Natural killer cell treated with Interleukin-12 subunit alpha and Interleukin-12 subunit beta and Interleukin-15 and Interleukin-18, amount 100 ng/mL, for 72 hours (primary cell): ENCODE results near the gene PKP1. TPM values are rescaled to one million over a fixed set of nuclear protein-coding genes. Genes with fewer than 3 reads are reported as not detected.

ENCODE experiments used
- ATAC-seq, 2 donors: fragments of 150-1000 bp; cut with Tn5 transposase in 1 of 2; sonication (Bioruptor Pico), chemical (Tn5 transposase) in 1 of 2; 2 replicates each; pipeline ENCODE4 v1.10.0; 2021
- DNase-seq: peaks from one replicate; pipeline ENCODE4 v3.0.0; 2022; ENCODE audit warnings: low spot score
- H3K27ac Mint-ChIP-seq, 2 donors: 1 replicate in 1 of 2; 2 replicates in 1 of 2; pipeline ENCODE4 v1.8.0; 2022; ENCODE audit warnings: mixed read lengths in 2 of 2, mild to moderate bottlenecking in 1 of 2, moderate library complexity in 1 of 2
- H3K27me3 Mint-ChIP-seq, 2 donors: 1 replicate in 1 of 2; 2 replicates in 1 of 2; pipeline ENCODE4 v1.8.0; 2022; ENCODE audit warnings: mixed read lengths in 2 of 2
- H3K36me3 Mint-ChIP-seq: one replicate; pipeline ENCODE4 v1.8.0; 2022; ENCODE audit warnings: mixed read lengths
- H3K4me1 Mint-ChIP-seq, 2 donors: 1 replicate in 1 of 2; 2 replicates in 1 of 2; pipeline ENCODE4 v1.8.0; 2022; ENCODE audit warnings: low read depth in 2 of 2, mixed read lengths in 2 of 2, mild to moderate bottlenecking in 1 of 2
- H3K4me3 Mint-ChIP-seq: one replicate; pipeline ENCODE4 v1.8.0; 2022; ENCODE audit warnings: mixed read lengths
- H3K9me3 Mint-ChIP-seq: 2 replicates; pipeline ENCODE4 v1.8.0; 2022; ENCODE audit warnings: mixed read lengths
- total RNA-seq, 2 donors: library from RNA; stranded (reverse); gene quantifications; one replicate each; pipeline ENCODE4 v1.2.3, GENCODE V29; 2022

Gene PKP1
- total RNA-seq, 2 donors from 2014 or later, result not detected

- ATAC-seq (no peak), DNase-seq (no peak)
- Mint-ChIP-seq H3K4me1 (no peaks in the 10 kb centered on the region), H3K27me3 (peaks cover 15 to 25% of the 10 kb centered on the region in 2 donors), H3K36me3 (no peaks in the 10 kb centered on the region), H3K4me3 (no peak overlapping the region), H3K9me3 (no peaks in the 10 kb centered on the region), H3K27ac (no peak overlapping the region)
Observed at GRCh38 chr1:201298396-201299381, 15.4 kb downstream of the PKP1 start.

GRCh38 chr1:201299968-201300367, 16.7 kb downstream of the PKP1 start:
- ATAC-seq, result no peak
- DNase-seq, result no peak
- H3K4me1 Mint-ChIP-seq, result no peaks in the 10 kb centered on the region
- no peak overlapping the region for H3K27ac Mint-ChIP-seq
- no peaks in the 10 kb centered on the region for H3K9me3 Mint-ChIP-seq
- H3K4me3 Mint-ChIP-seq, result no peak overlapping the region
- peaks cover 11 to 21% of the 10 kb centered on the region in 2 donors for H3K27me3 Mint-ChIP-seq
- no peaks in the 10 kb centered on the region for H3K36me3 Mint-ChIP-seq

GRCh38 chr1:201300641-201301040, 17.3 kb downstream of the PKP1 start:
- no peaks in the 10 kb centered on the region for H3K36me3 Mint-ChIP-seq
- H3K27ac Mint-ChIP-seq, result no peak overlapping the region
- no peak overlapping the region for H3K4me3 Mint-ChIP-seq
- peaks cover 8 to 14% of the 10 kb centered on the region in 2 donors for H3K27me3 Mint-ChIP-seq
- DNase-seq (no peak), ATAC-seq (no peak)
- H3K4me1 Mint-ChIP-seq, result no peaks in the 10 kb centered on the region
- no peaks in the 10 kb centered on the region for H3K9me3 Mint-ChIP-seq

- DNase-seq (no peak), ATAC-seq (no peak)
- Mint-ChIP-seq H3K27me3 (peaks cover 2 to 6% of the 10 kb centered on the region in 2 donors), H3K4me3 (no peak overlapping the region), H3K27ac (no peak overlapping the region), H3K4me1 (no peaks in the 10 kb centered on the region), H3K9me3 (no peaks in the 10 kb centered on the region), H3K36me3 (no peaks in the 10 kb centered on the region)
Observed at GRCh38 chr1:201302163-201303152, 19.2 kb downstream of the PKP1 start.

- Mint-ChIP-seq H3K4me1 (no peaks in the 10 kb centered on the region), H3K4me3 (no peak overlapping the region), H3K9me3 (no peaks in the 10 kb centered on the region), H3K27me3 (peaks cover 6 to 7% of the 10 kb centered on the region in 2 donors), H3K36me3 (no peaks in the 10 kb centered on the region), H3K27ac (no peak overlapping the region)
- DNase-seq (no peak), ATAC-seq (no peak)
Observed at GRCh38 chr1:201304126-201304525, 20.8 kb downstream of the PKP1 start.

- no peak for ATAC-seq
- DNase-seq, result no peak
Observed at GRCh38 chr1:201305815-201306214, 22.5 kb downstream of the PKP1 start.

GRCh38 chr1:201307231-201307630, 23.9 kb downstream of the PKP1 start:
- ATAC-seq (no peak), DNase-seq (no peak)
- Mint-ChIP-seq H3K4me3 (no peak overlapping the region), H3K27me3 (peaks cover 8 to 11% of the 10 kb centered on the region in 2 donors), H3K4me1 (peaks cover 0 to 2% of the 10 kb centered on the region in 2 donors), H3K27ac (no peak overlapping the region), H3K9me3 (no peaks in the 10 kb centered on the region), H3K36me3 (no peaks in the 10 kb centered on the region)

More at GRCh38 chr1:201305815-201306214, 22.5 kb downstream of the PKP1 start:
- Mint-ChIP-seq H3K4me3 (no peak overlapping the region), H3K9me3 (no peaks in the 10 kb centered on the region), H3K27ac (no peak overlapping the region), H3K36me3 (no peaks in the 10 kb centered on the region), H3K27me3 (peaks cover 13% of the 10 kb centered on the region in 2 donors), H3K4me1 (no peaks in the 10 kb centered on the region)

GRCh38 chr1:201307760-201308499, 24.6 kb downstream of the PKP1 start:
- Mint-ChIP-seq H3K27me3 (peaks cover 7 to 11% of the 10 kb centered on the region in 2 donors), H3K9me3 (no peaks in the 10 kb centered on the region), H3K4me1 (peaks cover 0 to 2% of the 10 kb centered on the region in 2 donors), H3K4me3 (no peak overlapping the region), H3K36me3 (no peaks in the 10 kb centered on the region), H3K27ac (no peak overlapping the region)
- no peak for ATAC-seq
- DNase-seq, result no peak

GRCh38 chr1:201309416-201309815, 26.1 kb downstream of the PKP1 start:
- Mint-ChIP-seq H3K27ac (no peak overlapping the region), H3K4me1 (peaks cover 0 to 2% of the 10 kb centered on the region in 2 donors), H3K27me3 (peaks cover 11 to 14% of the 10 kb centered on the region in 2 donors), H3K4me3 (no peak overlapping the region), H3K9me3 (no peaks in the 10 kb centered on the region), H3K36me3 (no peaks in the 10 kb centered on the region)
- no peak for DNase-seq
- ATAC-seq, result no peak

GRCh38 chr1:201310251-201310985, 27.1 kb downstream of the PKP1 start:
- no peaks in the 10 kb centered on the region for H3K9me3 Mint-ChIP-seq
- H3K4me1 Mint-ChIP-seq, result peaks cover 0 to 2% of the 10 kb centered on the region in 2 donors
- no peak overlapping the region for H3K4me3 Mint-ChIP-seq
- ATAC-seq (no peak), DNase-seq (no peak)
- no peaks in the 10 kb centered on the region for H3K36me3 Mint-ChIP-seq
- no peak overlapping the region for H3K27ac Mint-ChIP-seq
- peaks cover 11 to 16% of the 10 kb centered on the region in 2 donors for H3K27me3 Mint-ChIP-seq

- no peak overlapping the region for H3K4me3 Mint-ChIP-seq
- H3K27me3 Mint-ChIP-seq, result peaks cover 14 to 21% of the 10 kb centered on the region in 2 donors
- H3K27ac Mint-ChIP-seq, result no peak overlapping the region
- H3K4me1 Mint-ChIP-seq, result peaks cover 0 to 2% of the 10 kb centered on the region in 2 donors
- no peaks in the 10 kb centered on the region for H3K36me3 Mint-ChIP-seq
- DNase-seq (no peak), ATAC-seq (no peak)
- no peaks in the 10 kb centered on the region for H3K9me3 Mint-ChIP-seq
Observed at GRCh38 chr1:201310986-201311355, 27.7 kb downstream of the PKP1 start.

- ATAC-seq (peak in 1 of 2 donors; percentile 76), DNase-seq (no peak)
- Mint-ChIP-seq H3K27ac (no peak overlapping the region), H3K4me1 (peaks cover 0 to 2% of the 10 kb centered on the region in 2 donors), H3K36me3 (no peaks in the 10 kb centered on the region), H3K27me3 (peaks cover 14 to 24% of the 10 kb centered on the region in 2 donors), H3K9me3 (no peaks in the 10 kb centered on the region), H3K4me3 (no peak overlapping the region)
Observed at GRCh38 chr1:201311356-201312011, 28.2 kb downstream of the PKP1 start.
